ENCODE data around the gene MIOS.

MIOS gene

GRCh38 chr7:7614018-7614741, 47.5 kb downstream of the MIOS start:
- Histone ChIP-seq H3K4me2 (ENCODE audit: low read depth, low read length, poor library complexity, severe bottlenecking) (no peak overlapping the region), H3K36me3 (ENCODE audit: insufficient read depth, low read length) (no peaks in the 10 kb centered on the region), H3F3A (ENCODE audit: low read depth) (no peaks in the 10 kb centered on the region), H2AFZ (ENCODE audit: low read length) (no peak overlapping the region), H3K9ac (ENCODE audit: low read depth, low read length, poor library complexity, severe bottlenecking) (no peak overlapping the region), H3K4me3 (ENCODE audit: low read length, poor library complexity, severe bottlenecking) (no peak overlapping the region), H4K20me1 (ENCODE audit: insufficient read depth, low read length, poor library complexity, severe bottlenecking) (no peaks in the 10 kb centered on the region), H3K9me3 (ENCODE audit: insufficient read depth, low read depth, low read length) (no peaks in the 10 kb centered on the region), H3K9me2 (replicated peaks; ENCODE audit: low read depth, low read length) (no peaks in the 10 kb centered on the region), H3K27me3 (ENCODE audit: insufficient read depth, low read length, poor library complexity, severe bottlenecking) (no peaks in the 10 kb centered on the region), H3K79me2 (ENCODE audit: insufficient read depth, low read length) (no peaks in the 10 kb centered on the region), H3K4me1 (ENCODE audit: insufficient read depth, low read length, poor library complexity, severe bottlenecking) (no peaks in the 10 kb centered on the region)
- TF ChIP-seq CTCF (conservative IDR thresholded peaks at IDR 0.05; ENCODE audit: low read length) (no peak), EZH2phosphoT487 (IDR thresholded peaks at IDR 0.05; ENCODE audit: borderline replicate concordance) (no peak)

- Histone ChIP-seq H3K4me3 (ENCODE audit: low read length, poor library complexity, severe bottlenecking) (no peak overlapping the region), H3K27me3 (ENCODE audit: insufficient read depth, low read length, poor library complexity, severe bottlenecking) (no peaks in the 10 kb centered on the region), H3K36me3 (ENCODE audit: insufficient read depth, low read length) (no peaks in the 10 kb centered on the region), H3K9ac (ENCODE audit: low read depth, low read length, poor library complexity, severe bottlenecking) (no peak overlapping the region), H3K9me3 (ENCODE audit: insufficient read depth, low read depth, low read length) (no peaks in the 10 kb centered on the region), H3K4me2 (ENCODE audit: low read depth, low read length, poor library complexity, severe bottlenecking) (no peak overlapping the region), H3K79me2 (ENCODE audit: insufficient read depth, low read length) (no peaks in the 10 kb centered on the region), H4K20me1 (ENCODE audit: insufficient read depth, low read length, poor library complexity, severe bottlenecking) (no peaks in the 10 kb centered on the region), H3F3A (ENCODE audit: low read depth) (no peaks in the 10 kb centered on the region), H2AFZ (ENCODE audit: low read length) (no peak overlapping the region), H3K9me2 (replicated peaks; ENCODE audit: low read depth, low read length) (no peaks in the 10 kb centered on the region), H3K4me1 (ENCODE audit: insufficient read depth, low read length, poor library complexity, severe bottlenecking) (no peaks in the 10 kb centered on the region)
- no peak for TF ChIP-seq CTCF (conservative IDR thresholded peaks at IDR 0.05; ENCODE audit: low read length)
- TF ChIP-seq EZH2phosphoT487 (IDR thresholded peaks at IDR 0.05; ENCODE audit: borderline replicate concordance) = no peak
Measured at GRCh38 chr7:7617550-7617949, 50.9 kb downstream of the MIOS start.

GRCh38 chr7:7618410-7618809, 51.7 kb downstream of the MIOS start:
- Histone ChIP-seq H3K4me3 (ENCODE audit: low read length, poor library complexity, severe bottlenecking) (no peak overlapping the region), H3K9ac (ENCODE audit: low read depth, low read length, poor library complexity, severe bottlenecking) (no peak overlapping the region), H3K36me3 (ENCODE audit: insufficient read depth, low read length) (no peaks in the 10 kb centered on the region), H3K27me3 (ENCODE audit: insufficient read depth, low read length, poor library complexity, severe bottlenecking) (no peaks in the 10 kb centered on the region), H3K9me2 (replicated peaks; ENCODE audit: low read depth, low read length) (no peaks in the 10 kb centered on the region), H3F3A (ENCODE audit: low read depth) (no peaks in the 10 kb centered on the region), H4K20me1 (ENCODE audit: insufficient read depth, low read length, poor library complexity, severe bottlenecking) (no peaks in the 10 kb centered on the region), H3K79me2 (ENCODE audit: insufficient read depth, low read length) (no peaks in the 10 kb centered on the region), H2AFZ (ENCODE audit: low read length) (no peak overlapping the region), H3K4me1 (ENCODE audit: insufficient read depth, low read length, poor library complexity, severe bottlenecking) (no peaks in the 10 kb centered on the region), H3K9me3 (ENCODE audit: insufficient read depth, low read depth, low read length) (no peaks in the 10 kb centered on the region), H3K4me2 (ENCODE audit: low read depth, low read length, poor library complexity, severe bottlenecking) (no peak overlapping the region)
- TF ChIP-seq CTCF (conservative IDR thresholded peaks at IDR 0.05; ENCODE audit: low read length) = no peak
- no peak for TF ChIP-seq EZH2phosphoT487 (IDR thresholded peaks at IDR 0.05; ENCODE audit: borderline replicate concordance)
